ENCODE data around the gene MCAT. TPM values are rescaled to one million over a fixed set of nuclear protein-coding genes. Genes with fewer than 3 reads are reported as not detected.
A peak's percentile ranks its signal among the peaks of the same experiment; 100 is the strongest.
"Not testable (repeated sequence)": the region's sequence is repeated elsewhere in the genome, so short reads cannot be mapped to it uniquely, and the experiment has no call there.

Gene MCAT
- total RNA-seq, 2 experiments from 2014 or later: 13.8 to 16.9 TPM

DNA sequence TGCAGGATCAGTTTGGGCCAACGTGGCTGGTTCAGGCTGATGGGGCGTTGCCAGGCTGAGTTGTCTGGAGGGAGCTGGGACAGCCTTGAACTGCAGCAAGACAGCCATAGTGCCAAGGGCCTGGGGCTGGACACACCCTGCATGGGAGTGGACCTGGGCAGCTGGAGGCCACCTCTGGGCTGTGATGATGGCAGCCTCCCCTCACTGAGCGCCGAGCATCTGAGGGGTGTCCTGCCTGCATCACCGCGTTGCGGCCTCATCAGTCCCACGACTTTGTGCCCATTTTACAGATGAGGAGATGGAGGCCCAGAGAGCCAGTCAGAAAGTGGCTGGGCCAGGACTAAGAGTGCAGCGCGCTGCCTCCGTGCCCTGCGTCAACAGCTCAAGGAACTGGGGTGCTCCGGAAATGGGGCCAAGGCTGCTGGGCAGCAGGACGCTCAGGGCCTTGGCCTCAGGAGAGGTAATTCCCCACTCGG is 7.6 kb upstream of the MCAT start:
- no peak for ATAC-seq

DNA sequence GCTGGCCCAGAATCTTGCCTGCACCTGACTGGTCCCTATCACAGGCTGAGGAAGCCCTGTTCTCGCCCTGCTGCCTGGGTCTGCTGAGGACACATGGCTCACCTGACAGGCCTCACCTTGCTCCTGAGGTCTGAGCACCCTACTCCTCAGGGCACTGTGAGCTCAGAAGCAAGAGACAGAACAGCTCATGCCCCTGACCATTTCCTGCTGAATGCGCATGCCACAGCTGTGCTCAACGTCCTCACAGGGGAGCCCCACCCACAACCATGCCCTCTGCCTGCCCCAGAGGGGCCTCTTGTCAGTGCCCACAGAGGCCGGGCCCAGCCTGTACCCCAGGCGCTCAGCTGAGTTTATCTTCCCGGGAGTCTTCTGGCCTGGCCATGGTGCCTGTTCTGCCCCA is 5.4 kb upstream of the MCAT start:
- peak; percentile 44 for DNase-seq
- H3K27ac Mint-ChIP-seq: peak overlapping the region; percentile 59
- ChIA-PET POLR2A (no interaction called here), CTCF (interaction anchor here (0.8 kb wide), 1 partner anchor 38 kb away, joined by 3 read pairs; no protein-coding TSS in a partner anchor)
- H3K27me3 Mint-ChIP-seq: no peaks in the 10 kb centered on the region
- H3K36me3 Mint-ChIP-seq (ENCODE audit: low read depth): peaks cover 2% of the 10 kb centered on the region
- H3K4me3 Mint-ChIP-seq: no peak overlapping the region
- peaks cover 29% of the 10 kb centered on the region for H3K4me1 Mint-ChIP-seq
- no peaks in the 10 kb centered on the region for H3K9me3 Mint-ChIP-seq (ENCODE audit: low read depth)
- peak; percentile 21 for ATAC-seq
- intact Hi-C loops (cut with DNase I, micrococcal nuclease): no loop called here

More for the DNA sequence above, 7.6 kb upstream of the MCAT start:
- Mint-ChIP-seq H3K27me3 (no peaks in the 10 kb centered on the region), H3K27ac (peak overlapping the region; percentile 90), H3K36me3 (ENCODE audit: low read depth) (peaks cover 2% of the 10 kb centered on the region), H3K9me3 (ENCODE audit: low read depth) (no peaks in the 10 kb centered on the region), H3K4me1 (peaks cover 35% of the 10 kb centered on the region), H3K4me3 (peak overlapping the region; percentile 88)
- no peak for DNase-seq
- ChIA-PET CTCF (no interaction called here), POLR2A (interaction anchor here (0.7 to 0.9 kb wide), 2 partner anchors 16 to 37 kb away, joined by 3 to 5 read pairs; no protein-coding TSS in a partner anchor)
- intact Hi-C loops (cut with DNase I, micrococcal nuclease): loop anchor here in 1 of 2 experiments (1.0 kb wide), 4 partner anchors 7 to 501 kb away; partner anchors contain the start of genes CYB5R3, MCAT, TTLL1 and TTLL12

DNA sequence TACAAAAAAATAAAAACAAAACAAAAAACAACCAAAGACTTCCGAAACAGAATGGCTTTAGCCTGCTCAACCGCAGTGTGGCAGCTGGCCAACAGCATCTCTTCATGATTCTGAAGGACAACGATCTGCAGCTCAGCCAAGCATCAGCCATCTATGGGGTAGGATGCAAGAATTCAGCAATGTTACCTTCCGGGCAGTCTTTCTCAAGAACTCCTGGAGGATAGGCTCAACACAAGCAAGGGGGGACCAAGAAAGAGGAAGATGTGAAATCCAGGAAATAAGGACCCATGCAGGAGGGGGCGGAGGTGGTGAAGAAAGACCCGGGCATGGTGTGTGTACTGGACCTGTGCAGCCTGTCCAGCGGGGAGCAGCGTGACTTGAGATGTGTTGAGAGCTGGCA is 4.6 kb upstream of the MCAT start:
- Mint-ChIP-seq H3K27ac (peak overlapping the region; percentile 96), H3K27me3 (no peaks in the 10 kb centered on the region), H3K36me3 (ENCODE audit: low read depth) (peaks cover 2% of the 10 kb centered on the region), H3K4me1 (peaks cover 29% of the 10 kb centered on the region), H3K4me3 (peak overlapping the region; percentile 75), H3K9me3 (ENCODE audit: low read depth) (no peaks in the 10 kb centered on the region)
- CTCF ChIA-PET: no interaction called here
- no peak for ATAC-seq
- POLR2A ChIA-PET: no interaction called here
- intact Hi-C loops (cut with DNase I, micrococcal nuclease): no loop called here
- DNase-seq: no peak

DNA sequence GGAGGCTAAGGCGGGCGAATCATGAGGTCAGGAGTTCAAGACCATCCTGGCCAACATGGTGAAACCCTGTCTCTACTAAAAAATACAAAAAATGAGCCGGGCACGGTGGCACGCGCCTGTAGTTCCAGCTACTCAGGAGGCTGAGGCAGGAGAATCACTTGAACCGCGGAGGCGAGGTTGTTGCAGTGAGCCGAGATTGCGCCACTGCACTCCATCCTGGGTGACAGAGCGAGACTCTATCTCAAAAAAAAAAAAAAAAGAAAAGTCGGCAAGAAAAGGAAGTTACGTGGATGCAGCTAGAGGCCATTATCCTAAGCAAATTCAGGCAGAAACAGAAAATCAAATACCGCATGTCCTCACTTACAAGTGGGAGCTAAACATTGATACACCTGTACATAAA is 3.1 kb upstream of the MCAT start:
- intact Hi-C loops (cut with DNase I, micrococcal nuclease): not testable (repeated sequence)

DNA sequence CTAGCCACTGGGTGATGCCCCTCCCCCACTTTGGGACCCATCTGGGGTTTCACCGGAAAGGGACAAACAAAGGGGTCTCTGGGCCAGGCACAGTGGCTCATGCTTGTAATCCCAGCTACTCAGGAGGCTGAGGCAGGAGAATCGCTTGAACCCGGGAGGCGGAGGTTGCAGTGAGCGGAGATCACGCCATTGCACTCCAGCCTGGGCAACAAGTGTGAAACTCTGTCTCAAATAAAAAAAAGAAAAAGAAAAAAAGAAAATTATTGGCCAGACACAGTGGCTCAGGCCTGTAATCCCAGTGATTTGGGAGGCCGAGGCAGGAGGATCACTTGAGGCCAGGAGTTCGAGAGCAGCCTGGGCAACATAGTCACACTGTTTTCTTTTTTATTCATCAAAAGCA is 2.2 kb upstream of the MCAT start:
- H3K27ac Mint-ChIP-seq; H3K9me3 Mint-ChIP-seq (ENCODE audit: low read depth); CTCF ChIA-PET; DNase-seq; POLR2A ChIA-PET; H3K4me3 Mint-ChIP-seq; intact Hi-C loops (cut with DNase I, micrococcal nuclease); H3K27me3 Mint-ChIP-seq; ATAC-seq: not testable (repeated sequence)
- H3K36me3 Mint-ChIP-seq (ENCODE audit: low read depth): peaks cover 11% of the 10 kb centered on the region
- peaks cover 34% of the 10 kb centered on the region for H3K4me1 Mint-ChIP-seq

More for the DNA sequence above, 3.1 kb upstream of the MCAT start:
- H3K4me3 Mint-ChIP-seq; DNase-seq; ATAC-seq; H3K27me3 Mint-ChIP-seq; H3K36me3 Mint-ChIP-seq (ENCODE audit: low read depth); H3K27ac Mint-ChIP-seq; H3K9me3 Mint-ChIP-seq (ENCODE audit: low read depth): not testable (repeated sequence)
- ChIA-PET POLR2A (interaction anchor here (0.6 kb wide), 1 partner anchor 28 kb away, joined by 3 read pairs; no protein-coding TSS in a partner anchor), CTCF (interaction anchor here (0.6 kb wide), 1 partner anchor 11 kb away, joined by 3 read pairs; no protein-coding TSS in a partner anchor)
- H3K4me1 Mint-ChIP-seq: peaks cover 35% of the 10 kb centered on the region

DNA sequence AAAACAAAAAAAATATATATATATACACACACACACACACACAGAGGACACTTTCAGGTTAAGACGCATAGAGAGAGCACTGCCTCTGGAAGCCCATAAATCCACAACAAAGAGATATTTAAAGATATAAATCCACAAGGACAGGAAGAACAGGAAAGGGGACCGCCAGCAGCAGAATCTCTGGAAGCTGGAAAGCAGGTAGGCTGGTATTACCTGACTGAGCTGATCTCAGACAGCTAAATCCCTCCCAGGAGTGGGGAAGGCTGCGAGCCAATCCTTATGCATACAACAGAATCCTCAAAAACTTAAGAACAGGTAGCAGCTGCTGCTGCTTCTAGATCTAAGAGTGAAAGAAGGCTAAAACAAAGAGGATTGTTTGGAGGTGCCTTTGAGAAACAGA is 1.8 kb upstream of the MCAT start:
- Mint-ChIP-seq H3K27ac (no peak overlapping the region), H3K9me3 (ENCODE audit: low read depth) (no peaks in the 10 kb centered on the region), H3K4me3 (no peak overlapping the region), H3K36me3 (ENCODE audit: low read depth) (peaks cover 15% of the 10 kb centered on the region), H3K27me3 (no peaks in the 10 kb centered on the region), H3K4me1 (peaks cover 34% of the 10 kb centered on the region)
- POLR2A ChIA-PET: no interaction called here
- CTCF ChIA-PET: no interaction called here
- no peak for DNase-seq
- intact Hi-C loops (cut with DNase I, micrococcal nuclease): no loop called here
- no peak for ATAC-seq

DNA sequence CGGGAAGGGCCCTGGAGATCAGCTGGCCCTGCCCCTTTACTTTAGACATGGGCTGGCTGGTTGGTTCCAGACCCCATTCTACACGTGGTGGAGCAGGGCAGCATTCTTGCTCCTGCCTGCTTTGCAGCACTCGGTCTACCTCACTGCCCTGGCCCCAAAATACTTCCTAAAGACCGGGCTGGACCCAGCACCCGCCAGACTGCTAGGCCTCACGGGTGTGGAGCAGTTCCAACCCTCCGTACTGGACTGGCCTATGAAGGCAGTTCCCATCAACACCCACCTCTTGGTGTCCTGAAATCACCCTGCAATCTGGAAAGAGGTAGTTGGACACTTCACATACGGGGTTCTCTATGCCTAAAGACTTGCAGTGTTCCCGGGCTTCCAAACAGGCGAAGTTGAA is 6.4 kb downstream of the MCAT start:
- ChIA-PET CTCF (interaction anchor here (0.8 kb wide), 1 partner anchor 356 kb away, joined by 3 read pairs; no protein-coding TSS in a partner anchor), POLR2A (interaction anchor here (0.9 kb wide), 1 partner anchor 51 kb away, joined by 3 read pairs; no protein-coding TSS in a partner anchor)
- Mint-ChIP-seq H3K27me3 (no peaks in the 10 kb centered on the region), H3K4me1 (peaks cover 6% of the 10 kb centered on the region), H3K4me3 (no peak overlapping the region), H3K9me3 (ENCODE audit: low read depth) (no peaks in the 10 kb centered on the region), H3K27ac (no peak overlapping the region), H3K36me3 (ENCODE audit: low read depth) (peaks cover 52% of the 10 kb centered on the region)
- ATAC-seq (no peak), DNase-seq (no peak)
- intact Hi-C loops (cut with DNase I, micrococcal nuclease): no loop called here

DNA sequence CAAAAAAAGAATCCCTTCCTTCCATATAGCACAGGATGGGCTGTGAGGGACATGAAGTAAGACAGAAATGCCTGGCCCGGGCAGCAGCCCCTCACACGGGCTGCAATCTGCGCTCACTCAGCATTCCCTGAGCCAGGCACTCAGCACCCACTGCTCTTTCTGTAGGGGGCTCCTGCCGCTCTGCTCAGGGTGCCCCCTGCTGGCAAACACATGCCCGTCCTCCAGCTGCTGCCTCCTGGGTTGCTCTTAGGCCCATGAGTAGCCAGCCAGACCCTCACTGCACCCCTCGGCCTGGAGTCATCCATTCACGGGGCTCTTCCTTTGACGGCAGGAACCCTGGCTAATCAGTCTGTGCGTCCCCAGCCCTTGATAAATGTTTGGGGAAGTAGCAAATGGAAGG is 6.9 kb downstream of the MCAT start:
- Mint-ChIP-seq H3K9me3 (ENCODE audit: low read depth) (no peaks in the 10 kb centered on the region), H3K27ac (no peak overlapping the region), H3K27me3 (no peaks in the 10 kb centered on the region), H3K36me3 (ENCODE audit: low read depth) (peaks cover 51% of the 10 kb centered on the region), H3K4me1 (peaks cover 4% of the 10 kb centered on the region), H3K4me3 (no peak overlapping the region)
- POLR2A ChIA-PET: no interaction called here
- CTCF ChIA-PET: interaction anchor here (0.8 kb wide), 1 partner anchor 355 kb away, joined by 3 read pairs; no protein-coding TSS in a partner anchor
- DNase-seq (peak; percentile 41), ATAC-seq (no peak)
- intact Hi-C loops (cut with DNase I, micrococcal nuclease): no loop called here

DNA sequence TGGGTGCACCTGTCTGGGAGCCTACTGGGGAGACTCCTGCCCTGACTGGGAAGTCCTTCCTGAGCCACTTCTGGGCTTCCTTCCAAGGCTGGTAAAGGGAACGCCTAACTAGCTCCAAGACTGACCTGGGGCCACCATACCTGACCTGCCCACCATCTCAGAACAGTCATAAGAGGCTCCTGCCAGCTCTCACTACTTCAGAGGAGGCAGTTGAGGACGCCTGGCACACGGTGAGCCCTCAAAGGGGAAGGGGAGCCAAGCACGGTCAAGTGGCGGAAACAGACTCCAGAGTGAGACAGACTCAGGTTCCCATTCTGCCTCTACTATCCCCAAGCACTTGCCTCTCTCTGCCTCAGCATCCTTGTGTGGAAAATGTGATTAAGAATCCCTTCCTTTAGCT is 7.6 kb downstream of the MCAT start:
- Mint-ChIP-seq H3K36me3 (ENCODE audit: low read depth) (peaks cover 45% of the 10 kb centered on the region), H3K4me1 (no peaks in the 10 kb centered on the region), H3K27ac (no peak overlapping the region), H3K27me3 (no peaks in the 10 kb centered on the region), H3K9me3 (ENCODE audit: low read depth) (no peaks in the 10 kb centered on the region), H3K4me3 (no peak overlapping the region)
- ChIA-PET CTCF (interaction anchor here (0.5 to 0.6 kb wide), 2 partner anchors 10 to 253 kb away, joined by 3 read pairs; no protein-coding TSS in a partner anchor), POLR2A (no interaction called here)
- DNase-seq (no peak), ATAC-seq (no peak)
- intact Hi-C loops (cut with DNase I, micrococcal nuclease): no loop called here

DNA sequence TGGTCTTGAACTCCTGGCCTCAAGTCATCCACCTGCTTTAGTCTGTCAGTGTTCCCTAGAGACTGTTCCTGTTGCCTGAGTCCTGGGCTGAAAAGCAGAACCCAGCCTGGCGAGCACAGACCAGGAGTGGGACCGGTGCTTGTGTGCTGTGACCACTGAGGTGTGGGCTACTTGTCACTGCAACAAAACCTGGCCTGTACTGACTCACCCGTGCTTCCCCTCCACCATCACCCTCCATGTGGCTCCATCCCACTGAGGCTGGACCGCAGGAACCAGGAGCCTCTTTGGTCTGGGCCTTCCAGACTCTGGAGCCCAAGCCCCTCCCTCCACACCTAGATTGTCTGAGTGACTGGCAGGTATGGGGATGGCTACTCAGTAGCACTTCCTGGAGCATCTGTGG is 8.6 kb downstream of the MCAT start:
- CTCF ChIA-PET: no interaction called here
- POLR2A ChIA-PET: interaction anchor here (0.6 kb wide), 1 partner anchor 16 kb away, joined by 5 read pairs; no protein-coding TSS in a partner anchor

DNA sequence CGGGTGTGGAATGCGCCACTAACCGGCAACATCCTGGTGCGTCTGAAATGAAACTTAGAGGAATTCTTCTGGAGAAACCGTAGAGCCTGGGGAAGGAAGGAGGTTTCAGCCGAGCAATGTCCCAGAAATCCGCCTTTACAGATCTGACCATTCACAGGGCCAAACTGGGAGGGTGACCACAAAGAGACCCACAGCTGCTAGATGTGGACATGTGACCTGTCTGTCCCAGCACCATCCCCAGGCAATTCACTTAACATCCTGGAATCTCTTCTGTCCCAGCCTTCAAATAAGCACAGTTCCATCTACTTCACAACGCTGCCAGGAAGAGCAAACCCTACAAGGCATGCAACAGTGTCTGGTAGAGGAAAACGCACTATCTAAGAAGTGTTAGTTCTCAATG is 9.8 kb downstream of the MCAT start:
- Mint-ChIP-seq H3K9me3 (ENCODE audit: low read depth) (no peaks in the 10 kb centered on the region), H3K4me3 (no peak overlapping the region), H3K4me1 (peaks cover 2% of the 10 kb centered on the region), H3K27ac (no peak overlapping the region), H3K27me3 (no peaks in the 10 kb centered on the region), H3K36me3 (ENCODE audit: low read depth) (peaks cover 33% of the 10 kb centered on the region)
- CTCF ChIA-PET: no interaction called here
- DNase-seq (no peak), ATAC-seq (no peak)
- POLR2A ChIA-PET: no interaction called here
- intact Hi-C loops (cut with DNase I, micrococcal nuclease): no loop called here

More for the DNA sequence above, 8.6 kb downstream of the MCAT start:
- Mint-ChIP-seq H3K4me1 (no peaks in the 10 kb centered on the region), H3K9me3 (ENCODE audit: low read depth) (no peaks in the 10 kb centered on the region), H3K27ac (no peak overlapping the region), H3K27me3 (no peaks in the 10 kb centered on the region), H3K36me3 (ENCODE audit: low read depth) (peaks cover 38% of the 10 kb centered on the region), H3K4me3 (no peak overlapping the region)
- intact Hi-C loops (cut with DNase I, micrococcal nuclease): no loop called here
- no peak for ATAC-seq
- no peak for DNase-seq

DNA sequence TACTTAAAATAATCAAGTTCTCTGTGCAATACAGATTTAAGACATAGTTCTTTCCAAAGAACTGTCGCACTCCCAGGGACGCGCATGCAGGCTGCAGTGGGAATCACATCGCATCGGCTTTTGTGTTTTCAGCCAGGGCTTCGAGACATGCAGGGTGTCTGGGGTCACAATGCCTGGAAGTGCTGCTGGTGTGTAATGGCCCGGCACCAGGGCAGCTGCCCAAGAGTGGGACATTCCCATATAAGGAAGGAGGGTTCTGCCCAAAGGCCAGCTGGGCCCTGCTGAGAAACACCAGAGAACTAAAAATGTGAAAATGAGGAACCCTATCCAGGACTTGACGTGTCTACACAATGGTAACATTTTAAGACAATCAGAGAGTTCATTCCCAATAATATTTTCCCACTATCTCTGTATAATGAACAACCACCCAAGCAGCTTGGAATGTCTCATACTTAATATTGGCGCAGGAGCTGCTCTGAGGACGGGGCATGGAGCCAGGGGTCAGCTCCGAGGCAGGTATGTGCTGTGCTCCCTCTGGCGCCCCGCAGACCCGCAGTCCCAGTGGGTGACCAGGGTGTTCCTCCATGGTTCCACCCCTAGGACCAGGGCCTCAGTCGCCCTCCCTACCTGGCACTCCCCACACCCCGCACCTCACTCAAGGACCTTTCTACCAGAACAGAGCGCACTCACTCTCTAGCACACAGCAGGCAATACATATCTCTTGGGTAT is 11.3 kb downstream of the MCAT start:
- CTCF ChIA-PET: no interaction called here
- intact Hi-C loops (cut with DNase I, micrococcal nuclease): no loop called here
- POLR2A ChIA-PET: interaction anchor here (0.6 kb wide), 1 partner anchor 119 kb away, joined by 3 read pairs; no protein-coding TSS in a partner anchor

More for the DNA sequence above, 11.3 kb downstream of the MCAT start:
- peaks cover 2% of the 10 kb centered on the region for H3K4me1 Mint-ChIP-seq
- H3K9me3 Mint-ChIP-seq (ENCODE audit: low read depth): no peaks in the 10 kb centered on the region
- no peak for ATAC-seq
- no peak overlapping the region for H3K27ac Mint-ChIP-seq
- H3K36me3 Mint-ChIP-seq (ENCODE audit: low read depth): peaks cover 31% of the 10 kb centered on the region
- no peaks in the 10 kb centered on the region for H3K27me3 Mint-ChIP-seq
- no peak overlapping the region for H3K4me3 Mint-ChIP-seq
- no peak for DNase-seq
